Esophagus squamous epithelium (tissue), 4 donors: Measurements from ENCODE around the gene MID1.
A peak's percentile ranks its signal among the peaks of the same experiment; 100 is the strongest.

ENCODE experiments used
- POLR2A ChIP-seq, 4 donors: fragments of 450-650 bp; IDR thresholded peaks; one replicate each; pipeline ENCODE4 v1.6.1; 2017; ENCODE audit warnings: antibody characterized with exemption in 4 of 4, mild to moderate bottlenecking in 4 of 4, moderate library complexity in 3 of 4
- TF ChIP-seq, protein P1 (sequence below), 6 experiments: fragments of 450-650 bp in 4 of 6; fragments of 200-600 bp in 2 of 6; sonication (generic) in 2 of 6; IDR thresholded peaks; one replicate each; pipeline ENCODE4 v1.5.1; 2016 to 2019; ENCODE audit warnings: antibody characterized with exemption in 6 of 6, mild to moderate bottlenecking in 4 of 6, moderate library complexity in 4 of 6

DNA sequence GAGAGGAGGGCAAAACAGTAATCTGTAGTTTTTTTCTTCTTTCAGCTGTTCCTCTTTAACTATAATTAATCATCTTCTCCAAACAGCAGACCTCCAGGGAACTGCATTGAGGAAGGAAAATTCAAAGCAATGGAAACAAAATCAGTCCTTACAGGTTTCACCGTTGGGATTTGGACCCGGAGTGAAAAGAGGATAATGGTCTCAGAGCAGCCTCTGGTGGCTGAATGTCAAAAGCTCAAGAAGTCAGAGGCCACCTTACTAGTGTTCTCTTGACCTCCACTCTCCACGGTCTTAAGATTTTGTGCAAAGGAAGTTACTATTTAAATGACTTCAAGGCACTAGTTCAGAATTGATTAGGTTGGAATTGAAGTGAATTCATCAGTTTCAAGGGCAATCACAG is 16.0 kb upstream of the MID1 start:
- TF ChIP-seq, protein P1, sequence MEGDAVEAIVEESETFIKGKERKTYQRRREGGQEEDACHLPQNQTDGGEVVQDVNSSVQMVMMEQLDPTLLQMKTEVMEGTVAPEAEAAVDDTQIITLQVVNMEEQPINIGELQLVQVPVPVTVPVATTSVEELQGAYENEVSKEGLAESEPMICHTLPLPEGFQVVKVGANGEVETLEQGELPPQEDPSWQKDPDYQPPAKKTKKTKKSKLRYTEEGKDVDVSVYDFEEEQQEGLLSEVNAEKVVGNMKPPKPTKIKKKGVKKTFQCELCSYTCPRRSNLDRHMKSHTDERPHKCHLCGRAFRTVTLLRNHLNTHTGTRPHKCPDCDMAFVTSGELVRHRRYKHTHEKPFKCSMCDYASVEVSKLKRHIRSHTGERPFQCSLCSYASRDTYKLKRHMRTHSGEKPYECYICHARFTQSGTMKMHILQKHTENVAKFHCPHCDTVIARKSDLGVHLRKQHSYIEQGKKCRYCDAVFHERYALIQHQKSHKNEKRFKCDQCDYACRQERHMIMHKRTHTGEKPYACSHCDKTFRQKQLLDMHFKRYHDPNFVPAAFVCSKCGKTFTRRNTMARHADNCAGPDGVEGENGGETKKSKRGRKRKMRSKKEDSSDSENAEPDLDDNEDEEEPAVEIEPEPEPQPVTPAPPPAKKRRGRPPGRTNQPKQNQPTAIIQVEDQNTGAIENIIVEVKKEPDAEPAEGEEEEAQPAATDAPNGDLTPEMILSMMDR (IDR thresholded peaks at IDR 0.05): peak in 4 of 6 experiments; percentile 36 to 66 (median 47)
- TF ChIP-seq POLR2A (IDR thresholded peaks at IDR 0.05): no peak
